Retinal pigment epithelial cell (primary cell): ENCODE data around the gene ACP6.
A peak's percentile ranks its signal among the peaks of the same experiment; 100 is the strongest.

Experiments used
- DNase-seq: peaks from one replicate; pipeline ENCODE4 v3.0.0-alpha.2; 2010; ENCODE audit warnings: low read depth
- H3K4me3 ChIP-seq: 2 replicates; pipeline ENCODE4 v1.5.1; 2011; ENCODE audit warnings: mild to moderate bottlenecking, low read length, control low read depth, moderate library complexity
- TF ChIP-seq, protein P1 (sequence below): conservative IDR thresholded peaks from 2 replicates; pipeline ENCODE4 v1.5.1; 2011; ENCODE audit warnings: low read depth, low read length, control low read depth, inconsistent platforms

The ACP6 gene

DNA sequence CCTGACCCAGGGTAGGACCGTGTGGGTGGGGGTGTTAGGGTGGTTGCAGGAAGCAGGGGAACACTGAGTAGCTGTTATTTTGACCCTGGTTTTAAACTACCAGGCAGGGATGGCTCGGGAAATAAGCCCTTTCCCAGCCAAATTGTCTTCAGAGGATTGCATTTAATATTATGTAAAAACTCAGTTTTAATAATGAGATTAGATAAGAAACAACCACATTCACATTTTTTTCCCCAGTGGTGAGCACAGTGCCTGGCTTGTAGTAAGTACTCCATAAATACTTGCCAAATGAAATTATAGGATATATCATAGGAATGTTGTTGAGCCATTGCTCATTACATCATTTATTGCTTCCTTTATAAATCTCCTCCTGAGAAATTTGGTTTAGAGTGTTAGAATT, 3.1 kb upstream of the ACP6 start:
- no peak overlapping the region for H3K4me3 ChIP-seq
- peak; percentile 98 for DNase-seq
- TF ChIP-seq, protein P1, sequence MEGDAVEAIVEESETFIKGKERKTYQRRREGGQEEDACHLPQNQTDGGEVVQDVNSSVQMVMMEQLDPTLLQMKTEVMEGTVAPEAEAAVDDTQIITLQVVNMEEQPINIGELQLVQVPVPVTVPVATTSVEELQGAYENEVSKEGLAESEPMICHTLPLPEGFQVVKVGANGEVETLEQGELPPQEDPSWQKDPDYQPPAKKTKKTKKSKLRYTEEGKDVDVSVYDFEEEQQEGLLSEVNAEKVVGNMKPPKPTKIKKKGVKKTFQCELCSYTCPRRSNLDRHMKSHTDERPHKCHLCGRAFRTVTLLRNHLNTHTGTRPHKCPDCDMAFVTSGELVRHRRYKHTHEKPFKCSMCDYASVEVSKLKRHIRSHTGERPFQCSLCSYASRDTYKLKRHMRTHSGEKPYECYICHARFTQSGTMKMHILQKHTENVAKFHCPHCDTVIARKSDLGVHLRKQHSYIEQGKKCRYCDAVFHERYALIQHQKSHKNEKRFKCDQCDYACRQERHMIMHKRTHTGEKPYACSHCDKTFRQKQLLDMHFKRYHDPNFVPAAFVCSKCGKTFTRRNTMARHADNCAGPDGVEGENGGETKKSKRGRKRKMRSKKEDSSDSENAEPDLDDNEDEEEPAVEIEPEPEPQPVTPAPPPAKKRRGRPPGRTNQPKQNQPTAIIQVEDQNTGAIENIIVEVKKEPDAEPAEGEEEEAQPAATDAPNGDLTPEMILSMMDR: no peak

DNA sequence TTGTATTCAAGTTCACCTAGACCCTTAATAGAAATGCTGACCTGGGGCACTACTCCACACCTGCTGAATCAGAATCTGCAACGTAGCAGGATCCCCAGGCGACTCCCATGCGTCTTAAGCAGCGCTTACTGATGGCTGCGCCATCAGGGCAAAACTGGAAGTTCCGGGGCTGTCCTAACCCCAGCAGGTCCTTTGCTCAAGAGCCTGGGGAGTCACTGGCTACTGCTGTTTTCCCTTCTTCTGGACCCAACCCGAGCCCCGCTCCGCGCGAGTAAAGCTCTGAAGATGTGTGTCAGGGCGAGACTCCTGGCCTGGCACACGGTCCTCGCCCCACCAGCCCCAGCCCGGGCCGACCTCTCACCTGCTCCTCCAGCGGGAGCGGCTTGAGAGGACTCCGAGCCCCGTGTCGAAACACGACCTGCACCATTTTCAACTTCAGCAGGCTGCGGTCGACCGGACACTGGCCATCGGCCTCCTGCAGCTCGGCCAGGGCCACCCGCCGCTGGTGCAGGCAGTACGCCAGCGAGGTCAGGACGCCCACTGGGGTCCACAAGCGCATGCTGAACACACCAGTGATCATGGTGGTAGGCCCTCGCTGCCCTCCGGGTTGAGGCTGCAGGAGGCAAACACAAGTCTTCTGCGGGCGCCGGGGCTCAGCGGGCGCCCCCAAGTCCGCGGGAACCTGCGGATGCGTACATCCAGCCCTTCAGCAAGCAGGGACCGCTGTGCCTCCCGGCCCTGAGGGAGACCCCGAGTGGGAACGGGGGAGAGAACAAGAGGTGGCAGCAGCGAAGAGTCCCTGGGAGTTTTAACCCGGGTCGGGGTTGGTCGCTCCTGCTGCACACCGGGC, 630 bp downstream of the ACP6 start:
- DNase-seq: no peak
- H3K4me3 ChIP-seq: peak overlapping the region; percentile 65

GRCh38 chr1:147665521-147665920, 4.8 kb downstream of the ACP6 start:
- DNase-seq: no peak
- TF ChIP-seq, protein P1: peak; percentile 57
- peak overlapping the region; percentile 33 for H3K4me3 ChIP-seq

More for the DNA sequence above, 630 bp downstream of the ACP6 start:
- TF ChIP-seq, protein P1: peak; percentile 6

GRCh38 chr1:147664206-147664605, 6.1 kb downstream of the ACP6 start:
- H3K4me3 ChIP-seq: no peak overlapping the region
- TF ChIP-seq, protein P1: no peak
- no peak for DNase-seq

GRCh38 chr1:147654511-147654910, 15.8 kb downstream of the ACP6 start:
- TF ChIP-seq, protein P1: no peak
- no peak for DNase-seq

DNA sequence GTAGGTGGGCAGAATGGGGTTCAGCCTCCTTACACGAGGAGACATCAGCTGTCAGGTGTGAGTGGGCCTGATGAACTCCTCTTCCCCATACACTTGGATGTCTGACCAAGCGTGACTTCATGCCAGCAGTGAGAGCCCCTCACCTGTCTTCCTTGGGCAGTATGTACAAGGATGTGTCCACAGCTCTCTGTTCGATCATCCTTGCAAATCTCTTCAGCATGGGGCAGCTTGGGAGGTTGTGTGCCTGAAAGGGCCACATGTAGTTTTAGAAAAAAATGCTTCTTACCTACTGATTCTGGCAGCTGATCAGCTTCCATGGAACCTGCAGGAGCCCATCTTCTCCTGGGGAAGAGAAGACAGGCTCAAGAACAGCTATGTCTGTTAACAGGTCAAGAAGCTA, 18.0 kb downstream of the ACP6 start:
- no peak for DNase-seq
- H3K4me3 ChIP-seq: no peak overlapping the region
- TF ChIP-seq, protein P1: no peak

More at GRCh38 chr1:147654511-147654910, 15.8 kb downstream of the ACP6 start:
- H3K4me3 ChIP-seq: no peak overlapping the region

DNA sequence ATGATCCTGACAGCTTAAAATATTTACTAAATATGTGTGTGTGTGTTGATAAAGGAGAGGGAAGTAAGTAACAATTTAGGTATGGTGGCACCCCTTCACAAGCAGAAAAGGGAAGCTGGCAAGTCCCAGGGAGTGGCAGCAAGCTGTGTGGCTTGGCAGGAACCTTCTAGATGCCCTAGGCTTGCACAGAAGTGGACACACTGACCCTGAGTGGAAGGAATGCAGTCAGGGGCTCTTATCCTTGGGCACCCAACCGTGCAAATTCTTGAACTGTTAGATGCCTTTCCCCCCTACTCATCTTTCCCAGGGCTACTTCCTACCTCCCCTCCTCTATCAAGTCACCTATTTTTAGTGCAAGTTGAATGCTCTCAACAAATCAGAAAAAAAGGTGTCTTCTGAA, 18.9 kb downstream of the ACP6 start:
- TF ChIP-seq, protein P1: no peak
- no peak for DNase-seq
- H3K4me3 ChIP-seq: no peak overlapping the region
